Daoy (cell line): ENCODE measurements around the gene ZNF491. TPM values are rescaled to one million over a fixed set of nuclear protein-coding genes. Genes with fewer than 3 reads are reported as not detected.

ENCODE experiments used
- total RNA-seq: library from RNA; depleted of rRNA; stranded (reverse); fragments of >200 nt; shearing (Covaris generic); gene quantifications from 2 replicates; pipeline ENCODE4 v1.2.3, GENCODE V29; 2014; rRNA removed

Gene ZNF491
- total RNA-seq, 1 experiment from 2014 or later, result 0.23 TPM

Other genes starting within 250 kb of the ZNF491 start
- 79.0 and 99.9 TPM in 2 replicates for gene ELOF1, start 239.3 kb upstream of the ZNF491 start, total RNA-seq
- gene ACP5, start 220.9 kb upstream of the ZNF491 start, total RNA-seq, result 0.45 and 0.97 TPM in 2 replicates
- 15.4 and 23.0 TPM in 2 replicates for gene ZNF627, start 201.0 kb upstream of the ZNF491 start, total RNA-seq
- 4.5 and 8.6 TPM in 2 replicates for gene ZNF823, start 59.6 kb upstream of the ZNF491 start, total RNA-seq
- 2.3 and 4.1 TPM in 2 replicates for gene ZNF441, start 31.5 kb upstream of the ZNF491 start, total RNA-seq
- gene ZNF440, start 15.8 kb downstream of the ZNF491 start, total RNA-seq, result 2.9 and 5.2 TPM in 2 replicates
- gene ZNF439, start 50.2 kb downstream of the ZNF491 start, total RNA-seq, result 2.9 and 4.8 TPM in 2 replicates
- 5.2 and 7.0 TPM in 2 replicates for gene ZNF69, start 89.3 kb downstream of the ZNF491 start, total RNA-seq
- 5.7 and 8.7 TPM in 2 replicates for gene ZNF700, start 126.6 kb downstream of the ZNF491 start, total RNA-seq
- not detected in 2 replicates for gene ZNF763, start 166.5 kb downstream of the ZNF491 start, total RNA-seq
- 3.3 and 9.7 TPM in 2 replicates for gene ZNF433, start 237.2 kb downstream of the ZNF491 start, total RNA-seq